ENCODE results near the gene COLGALT1.

DNA sequence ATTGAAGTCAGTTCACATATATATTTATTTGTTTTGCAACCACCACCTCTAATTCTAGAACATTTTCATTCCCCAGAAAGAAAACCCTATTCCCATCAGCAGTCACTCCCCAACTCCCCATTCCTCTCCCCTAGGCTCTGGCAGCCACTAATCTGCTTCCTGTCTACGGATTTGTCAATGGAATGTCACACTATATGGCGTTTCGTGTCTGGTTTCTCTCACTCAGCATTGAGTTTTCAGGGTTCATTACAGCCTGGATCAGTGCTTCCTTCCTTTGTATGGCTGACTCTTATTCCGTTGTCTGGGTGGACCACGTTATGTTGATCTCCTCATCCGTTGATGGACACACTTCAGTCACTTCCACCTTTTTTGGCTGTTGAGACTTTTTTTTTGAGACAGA, 9.3 kb downstream of the COLGALT1 start:
- TF ChIP-seq EZH2phosphoT487 (IDR thresholded peaks at IDR 0.05; ENCODE audit: insufficient read depth, low read depth) (no peak), EZH2 (IDR thresholded peaks at IDR 0.05; ENCODE audit: insufficient read depth, poor library complexity, severe bottlenecking) (no peak)

Data from GM23248 (cell line).